ENCODE results near the gene MAML3. TPM values are rescaled to one million over a fixed set of nuclear protein-coding genes. Genes with fewer than 3 reads are reported as not detected.

Gene MAML3
- total RNA-seq, 1 donor: 6.5 TPM

DNA sequence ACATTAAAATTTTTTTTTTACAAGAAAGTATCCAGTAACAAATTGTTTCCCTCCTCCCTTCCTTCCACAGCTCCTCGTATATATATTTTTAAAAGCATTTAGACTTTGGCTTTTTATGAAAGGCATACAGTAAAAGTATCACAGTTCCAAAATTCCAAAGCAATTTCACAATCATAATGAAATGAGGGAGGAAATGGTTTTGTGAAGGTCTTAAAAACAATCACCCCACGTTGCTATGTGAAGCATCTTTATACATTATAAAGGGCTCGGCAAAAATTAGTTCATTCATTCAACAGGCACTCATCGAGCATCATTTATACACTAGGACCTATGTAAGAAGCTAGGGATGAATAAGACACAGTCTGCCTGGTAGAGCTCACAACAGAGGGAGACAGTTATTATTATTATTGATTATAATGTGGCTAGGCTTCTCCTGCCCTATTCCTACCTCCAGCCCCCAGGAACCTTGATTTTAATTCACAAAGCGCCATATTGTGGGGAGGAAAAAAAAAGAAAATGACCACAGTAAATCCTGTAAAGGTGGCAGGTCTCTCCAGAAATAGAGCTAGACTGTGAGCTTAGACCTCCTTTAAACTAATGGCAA, 239.9 kb downstream of the MAML3 start:
- no peak for TF ChIP-seq CTCF (IDR thresholded peaks at IDR 0.05; ENCODE audit: insufficient read depth, low read depth, low read length)
- H3K4me3 ChIP-seq (ENCODE audit: low read depth, low read length): no peak overlapping the region
- peak; percentile 57 for DNase-seq (ENCODE audit: low read depth)

DNA sequence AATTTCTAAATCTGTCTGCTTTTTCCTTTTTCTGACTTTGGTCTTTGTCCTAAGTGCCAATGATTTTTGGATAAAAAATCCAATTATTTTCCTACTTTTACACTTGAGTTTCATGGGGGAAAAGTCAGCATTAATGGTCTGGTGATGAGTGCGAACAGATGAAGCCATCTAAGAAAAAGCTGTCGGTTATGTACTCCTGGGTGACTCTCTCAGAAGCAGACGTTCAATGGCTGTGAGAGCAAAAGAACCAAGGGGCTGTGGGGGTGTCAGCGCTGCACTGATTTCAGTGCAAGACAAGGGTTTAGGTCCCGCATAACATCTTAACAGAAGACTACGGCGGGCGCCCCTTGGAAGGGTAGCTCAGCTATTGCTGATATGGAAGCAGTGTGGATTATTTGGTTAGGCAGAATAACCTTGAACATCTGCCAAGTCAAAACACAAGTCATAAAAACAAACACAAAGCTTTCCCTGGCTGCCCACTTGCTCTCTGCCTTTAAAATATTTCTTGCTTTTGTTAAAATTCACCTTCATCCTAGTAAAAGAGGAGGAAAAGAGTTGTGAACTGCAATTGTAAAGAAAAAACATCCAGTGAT, 240.5 kb downstream of the MAML3 start:
- DNase-seq (ENCODE audit: low read depth): no peak
- H3K4me3 ChIP-seq (ENCODE audit: low read depth, low read length): no peak overlapping the region
- no peak for TF ChIP-seq CTCF (IDR thresholded peaks at IDR 0.05; ENCODE audit: insufficient read depth, low read depth, low read length)

DNA sequence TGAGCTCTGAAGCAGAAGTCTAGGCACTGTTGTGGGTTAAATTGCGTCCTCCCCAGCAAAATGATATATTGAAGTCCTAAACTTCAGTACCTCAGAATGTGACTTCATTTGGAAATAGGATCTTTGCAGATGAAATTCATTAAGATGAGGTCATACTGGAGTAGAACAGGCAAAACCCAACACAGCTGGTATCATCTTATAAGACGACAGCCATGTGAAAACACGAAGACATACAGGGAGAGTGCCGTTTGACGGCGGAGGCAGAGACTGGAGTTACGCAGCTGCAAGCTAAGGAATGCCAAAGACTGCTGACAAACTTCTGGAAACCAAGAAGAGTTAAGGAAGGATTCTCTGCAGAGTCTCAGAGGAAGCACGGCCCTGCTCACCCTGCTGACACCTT, 241.5 kb downstream of the MAML3 start:
- no peak overlapping the region for H3K4me3 ChIP-seq (ENCODE audit: low read depth, low read length)
- no peak for DNase-seq (ENCODE audit: low read depth)
- TF ChIP-seq CTCF (IDR thresholded peaks at IDR 0.05; ENCODE audit: insufficient read depth, low read depth, low read length): no peak

DNA sequence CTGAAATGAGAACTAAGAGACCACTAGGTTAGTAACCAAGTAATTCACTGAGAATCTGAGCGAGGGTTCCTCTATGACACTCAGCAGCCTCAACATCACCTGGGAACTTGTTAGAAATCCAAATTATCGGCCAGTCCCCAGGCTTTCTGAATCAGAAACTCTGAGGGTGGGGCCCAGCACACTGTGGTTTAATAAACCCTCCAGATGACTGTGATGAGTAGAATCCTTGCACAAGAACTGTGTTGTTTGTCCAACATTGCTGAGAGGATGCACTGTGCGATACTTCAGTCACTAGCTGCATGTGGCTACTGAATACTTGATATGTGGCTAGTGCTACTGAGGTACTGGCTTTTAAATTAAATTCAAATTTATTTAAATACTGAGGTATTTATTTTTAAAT, 243.9 kb downstream of the MAML3 start:
- DNase-seq (ENCODE audit: low read depth): no peak
- TF ChIP-seq CTCF (IDR thresholded peaks at IDR 0.05; ENCODE audit: insufficient read depth, low read depth, low read length): no peak
- H3K4me3 ChIP-seq (ENCODE audit: low read depth, low read length): no peak overlapping the region

DNA sequence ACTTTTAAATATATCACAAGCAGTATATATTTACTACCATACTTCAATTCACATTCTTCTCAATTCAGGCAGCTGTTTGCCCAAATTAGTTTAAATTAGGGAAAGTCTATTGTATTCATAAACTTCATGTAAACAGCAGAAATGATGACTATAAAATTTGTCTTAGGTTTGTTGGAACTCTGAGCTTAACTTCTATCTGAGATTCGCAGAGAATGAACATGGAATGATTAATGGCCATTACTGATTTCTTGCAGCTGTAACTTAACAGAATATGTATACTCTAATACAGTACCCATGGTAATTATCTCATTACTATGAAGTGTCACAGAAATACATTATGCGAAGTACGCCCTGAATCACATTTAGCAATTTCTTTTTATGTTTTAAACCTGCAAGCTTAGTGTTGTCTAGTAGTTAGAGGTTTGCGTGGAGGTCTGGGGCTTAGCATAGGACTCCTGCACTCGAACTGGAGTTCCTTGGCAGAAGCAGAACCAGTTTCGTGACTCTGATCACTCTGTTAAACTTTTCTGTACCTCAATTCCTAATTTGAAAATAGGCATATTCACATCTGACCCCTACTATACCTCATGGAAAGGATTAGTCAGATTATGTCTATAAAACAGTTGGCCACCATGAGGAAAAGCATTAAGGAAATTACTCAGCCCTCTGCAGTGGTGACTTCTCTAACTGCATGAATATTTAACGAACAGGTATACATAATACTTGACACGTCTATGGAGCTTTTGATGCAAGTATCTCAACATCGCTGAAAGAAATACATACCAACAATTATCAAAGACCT, 245.1 kb downstream of the MAML3 start:
- no peak for DNase-seq (ENCODE audit: low read depth)
- no peak for TF ChIP-seq CTCF (IDR thresholded peaks at IDR 0.05; ENCODE audit: insufficient read depth, low read depth, low read length)
- no peak overlapping the region for H3K4me3 ChIP-seq (ENCODE audit: low read depth, low read length)

- H3K4me3 ChIP-seq (ENCODE audit: low read depth, low read length): no peak overlapping the region
- TF ChIP-seq CTCF (IDR thresholded peaks at IDR 0.05; ENCODE audit: insufficient read depth, low read depth, low read length): no peak
- DNase-seq (ENCODE audit: low read depth): no peak
Observed at GRCh38 chr4:139907001-139907809, 246.8 kb downstream of the MAML3 start.

Measured in fibroblast of villous mesenchyme (primary cell).